H9 (cell line): Measurements from ENCODE around the gene ZIM2. TPM values are rescaled to one million over a fixed set of nuclear protein-coding genes. Genes with fewer than 3 reads are reported as not detected.

Experiments used
- DNase-seq: peaks from one replicate; pipeline ENCODE4 v3.0.0-alpha.2; 2017
- H2AFZ ChIP-seq: one replicate; pipeline ENCODE4 v1.6.1; 2013; ENCODE audit warnings: mild to moderate bottlenecking, low read length, control low read depth, moderate library complexity
- H2AK5ac ChIP-seq: 2 replicates; pipeline ENCODE4 v1.6.1; 2013; ENCODE audit warnings: low read length, control low read depth, mixed read lengths; ENCODE audit not compliant: insufficient read length
- H2BK120ac ChIP-seq: one replicate; pipeline ENCODE4 v1.6.1; 2013; ENCODE audit warnings: low read depth, mild to moderate bottlenecking, low read length, control low read depth, inconsistent platforms; ENCODE audit not compliant: poor library complexity, severe bottlenecking
- H2BK12ac ChIP-seq: 2 replicates; pipeline ENCODE4 v1.6.1; 2013; ENCODE audit warnings: low read length, control low read depth, mixed read lengths, low read depth; ENCODE audit not compliant: insufficient read length
- H2BK15ac ChIP-seq: 2 replicates; pipeline ENCODE4 v1.6.1; 2013; ENCODE audit warnings: low read depth, low read length, control low read depth
- H2BK20ac ChIP-seq: one replicate; pipeline ENCODE4 v1.6.1; 2013; ENCODE audit warnings: low read depth, mild to moderate bottlenecking, low read length, control low read depth, inconsistent platforms; ENCODE audit not compliant: poor library complexity, severe bottlenecking
- H2BK5ac ChIP-seq: 2 replicates; pipeline ENCODE4 v1.6.1; 2013; ENCODE audit warnings: low read length, control low read depth, mixed read lengths; ENCODE audit not compliant: insufficient read length
- H3K14ac ChIP-seq: 2 replicates; pipeline ENCODE4 v1.6.1; 2013; ENCODE audit warnings: low read length, control low read depth; ENCODE audit not compliant: insufficient read depth
- H3K18ac ChIP-seq: 2 replicates; pipeline ENCODE4 v1.6.1; 2013; ENCODE audit warnings: low read depth, mild to moderate bottlenecking, mixed read lengths, low read length, control low read depth; ENCODE audit not compliant: insufficient read length
- H3K23ac ChIP-seq: 2 replicates; pipeline ENCODE4 v1.6.1; 2013; ENCODE audit warnings: low read length, control low read depth, mixed read lengths, low read depth; ENCODE audit not compliant: insufficient read length
- H3K23me2 ChIP-seq: 2 replicates; pipeline ENCODE4 v1.6.1; 2013; ENCODE audit warnings: low read depth, mild to moderate bottlenecking, mixed read lengths, low read length, control low read depth; ENCODE audit not compliant: insufficient read length, poor library complexity, severe bottlenecking
- H3K27ac ChIP-seq: 2 replicates; pipeline ENCODE4 v1.5.1; 2013; ENCODE audit warnings: low read length, control low read depth, mixed read lengths, low read depth; ENCODE audit not compliant: insufficient read length
- H3K27me3 ChIP-seq: 2 replicates; pipeline ENCODE4 v1.6.1; 2013; ENCODE audit warnings: low read length, control low read depth, inconsistent platforms; ENCODE audit not compliant: insufficient read depth
- H3K4ac ChIP-seq: 2 replicates; pipeline ENCODE4 v1.6.1; 2013; ENCODE audit warnings: low read depth, mild to moderate bottlenecking, control low read depth, inconsistent platforms, low read length, moderate library complexity
- H3K4me1 ChIP-seq: 2 replicates; pipeline ENCODE4 v1.6.1; 2013; ENCODE audit warnings: low read length, control low read depth, inconsistent platforms; ENCODE audit not compliant: insufficient read depth
- H3K4me2 ChIP-seq: 2 replicates; pipeline ENCODE4 v1.6.1; 2013; ENCODE audit warnings: low read length, control low read depth, mixed read lengths; ENCODE audit not compliant: insufficient read length, insufficient read depth
- H3K56ac ChIP-seq: 2 replicates; pipeline ENCODE4 v1.6.1; 2013; ENCODE audit warnings: low read depth, mild to moderate bottlenecking, mixed read lengths, low read length, control low read depth; ENCODE audit not compliant: insufficient read length
- H3K79me1 ChIP-seq: 2 replicates; pipeline ENCODE4 v1.6.1; 2013; ENCODE audit warnings: low read depth, mild to moderate bottlenecking, moderate library complexity, low read length, control low read depth, inconsistent platforms; ENCODE audit not compliant: insufficient read depth, poor library complexity, severe bottlenecking
- H3K79me2 ChIP-seq: 2 replicates; pipeline ENCODE4 v1.6.1; 2013; ENCODE audit warnings: low read length, control low read depth, inconsistent platforms; ENCODE audit not compliant: insufficient read depth
- H3K9ac ChIP-seq: 2 replicates; pipeline ENCODE4 v1.6.1; 2013; ENCODE audit warnings: low read length, control low read depth, mixed read lengths; ENCODE audit not compliant: insufficient read length; ENCODE audit errors: extremely low read depth
- H3K9me3 ChIP-seq: one replicate; pipeline ENCODE4 v1.6.1; 2013; ENCODE audit warnings: low read depth, low read length, inconsistent platforms; ENCODE audit not compliant: control insufficient read depth
- H3T11ph ChIP-seq: one replicate; pipeline ENCODE4 v1.6.1; 2013; ENCODE audit warnings: mild to moderate bottlenecking, low read length, control low read depth, inconsistent platforms
- H4K20me1 ChIP-seq: one replicate; pipeline ENCODE4 v1.6.1; 2013; ENCODE audit not compliant: control insufficient read depth, insufficient read length, insufficient read depth
- H4K5ac ChIP-seq: 2 replicates; pipeline ENCODE4 v1.6.1; 2013; ENCODE audit warnings: low read depth, mild to moderate bottlenecking, mixed read lengths, low read length, control low read depth; ENCODE audit not compliant: insufficient read length
- H4K8ac ChIP-seq: replicated peaks from 2 replicates; pipeline ENCODE4 v1.6.1; 2013; ENCODE audit warnings: low read length, control low read depth, mixed read lengths, low read depth; ENCODE audit not compliant: insufficient read length
- H4K91ac ChIP-seq: 2 replicates; pipeline ENCODE4 v1.6.1; 2013; ENCODE audit warnings: low read depth, mild to moderate bottlenecking, moderate library complexity, mixed read lengths, low read length, control low read depth; ENCODE audit not compliant: insufficient read length
- H3K27ac Mint-ChIP-seq, 3 experiments: 2 replicates in 2 of 3; 3 replicates in 1 of 3; pipeline ENCODE4 v1.8.0; 2020 to 2021; ENCODE audit warnings: mixed read lengths in 3 of 3, mild to moderate bottlenecking in 1 of 3, moderate library complexity in 1 of 3
- H3K27me3 Mint-ChIP-seq: 2 replicates; pipeline ENCODE4 v1.8.0; 2021; ENCODE audit warnings: low read depth, mild to moderate bottlenecking, moderate library complexity, mixed read lengths
- H3K36me3 Mint-ChIP-seq, 3 experiments: 2 replicates in 2 of 3; 3 replicates in 1 of 3; pipeline ENCODE4 v1.8.0; 2020 to 2021; ENCODE audit warnings: low read depth in 3 of 3, mixed read lengths in 3 of 3; ENCODE audit not compliant: insufficient read depth in 1 of 3
- H3K4me1 Mint-ChIP-seq, 2 experiments: 2 replicates each; pipeline ENCODE4 v1.8.0; 2020; ENCODE audit warnings: mixed read lengths in 2 of 2
- H3K4me3 Mint-ChIP-seq, 2 experiments: 2 replicates in 1 of 2; 3 replicates in 1 of 2; pipeline ENCODE4 v1.8.0; 2020 to 2021; ENCODE audit warnings: mild to moderate bottlenecking in 2 of 2, mixed read lengths in 2 of 2, moderate library complexity in 1 of 2
- H3K9me3 Mint-ChIP-seq, 2 experiments: 2 replicates in 1 of 2; 3 replicates in 1 of 2; pipeline ENCODE4 v1.8.0; 2020; ENCODE audit warnings: mild to moderate bottlenecking in 2 of 2, mixed read lengths in 2 of 2, moderate library complexity in 1 of 2
- WGBS: extraction: QIAGEN DNeasy Blood & Tissue Kit; methylation state at CpG from one replicate; pipeline ENCODE4 v1.1.7; 2013; ENCODE audit warnings: missing lambda C conversion rate, low lambda C conversion rate, mixed read lengths; ENCODE audit not compliant: insufficient read length; ENCODE audit errors: extremely low coverage; 5-methylcytosine and 5-hydroxymethylcytosine counted together
- total RNA-seq: library from RNA; stranded (reverse); gene quantifications from 2 replicates; pipeline ENCODE4 v1.2.1, GENCODE V29; 2021
- TF ChIP-seq, protein P1 (sequence below): fragments of 200-600 bp; sonication (generic); conservative IDR thresholded peaks from 3 replicates; pipeline ENCODE4 v1.8.0; 2021; ENCODE audit warnings: antibody characterized with exemption, mild to moderate bottlenecking

The ZIM2 gene
- total RNA-seq, 1 experiment from 2014 or later = not detected

- no peak overlapping the region for H2AK5ac ChIP-seq
- no peak overlapping the region for H3K4ac ChIP-seq
- H3K4me1 ChIP-seq = no peaks in the 10 kb centered on the region
- H3K27ac Mint-ChIP-seq = no peak overlapping the region
- H3K23ac ChIP-seq = no peak overlapping the region
- WGBS = no CpG with 5 or more reads among the region's 4 CpGs
- no peak overlapping the region for H4K91ac ChIP-seq
- no peak overlapping the region for H3K56ac ChIP-seq
- peaks cover 95 to 98% of the 10 kb centered on the region in 2 experiments for H3K9me3 Mint-ChIP-seq
- peaks cover 78% of the 10 kb centered on the region for H3K9me3 ChIP-seq
- H2BK12ac ChIP-seq = no peak overlapping the region
- no peak overlapping the region for H3K27ac ChIP-seq
- no peaks in the 10 kb centered on the region for H3K79me1 ChIP-seq
- H4K20me1 ChIP-seq = no peaks in the 10 kb centered on the region
- no peak overlapping the region for H3K14ac ChIP-seq
- H3K36me3 Mint-ChIP-seq = peaks cover 0 to 39% (median 29%) of the 10 kb centered on the region in 3 experiments; a peak in 6 of 7 replicates
- H3K79me2 ChIP-seq = no peaks in the 10 kb centered on the region
- no peaks in the 10 kb centered on the region for H3K27me3 ChIP-seq
- H3K4me2 ChIP-seq = no peak overlapping the region
- no peaks in the 10 kb centered on the region for H3K23me2 ChIP-seq
- no peak overlapping the region for H2BK5ac ChIP-seq
- H2BK120ac ChIP-seq = no peak overlapping the region
- no peak overlapping the region for H3K4me3 Mint-ChIP-seq
- no peak for DNase-seq
- H3K18ac ChIP-seq = no peak overlapping the region
- TF ChIP-seq, protein P1, sequence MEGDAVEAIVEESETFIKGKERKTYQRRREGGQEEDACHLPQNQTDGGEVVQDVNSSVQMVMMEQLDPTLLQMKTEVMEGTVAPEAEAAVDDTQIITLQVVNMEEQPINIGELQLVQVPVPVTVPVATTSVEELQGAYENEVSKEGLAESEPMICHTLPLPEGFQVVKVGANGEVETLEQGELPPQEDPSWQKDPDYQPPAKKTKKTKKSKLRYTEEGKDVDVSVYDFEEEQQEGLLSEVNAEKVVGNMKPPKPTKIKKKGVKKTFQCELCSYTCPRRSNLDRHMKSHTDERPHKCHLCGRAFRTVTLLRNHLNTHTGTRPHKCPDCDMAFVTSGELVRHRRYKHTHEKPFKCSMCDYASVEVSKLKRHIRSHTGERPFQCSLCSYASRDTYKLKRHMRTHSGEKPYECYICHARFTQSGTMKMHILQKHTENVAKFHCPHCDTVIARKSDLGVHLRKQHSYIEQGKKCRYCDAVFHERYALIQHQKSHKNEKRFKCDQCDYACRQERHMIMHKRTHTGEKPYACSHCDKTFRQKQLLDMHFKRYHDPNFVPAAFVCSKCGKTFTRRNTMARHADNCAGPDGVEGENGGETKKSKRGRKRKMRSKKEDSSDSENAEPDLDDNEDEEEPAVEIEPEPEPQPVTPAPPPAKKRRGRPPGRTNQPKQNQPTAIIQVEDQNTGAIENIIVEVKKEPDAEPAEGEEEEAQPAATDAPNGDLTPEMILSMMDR = no peak
- no peak overlapping the region for H2AFZ ChIP-seq
- H3K27me3 Mint-ChIP-seq = peaks cover 2% of the 10 kb centered on the region; the same call in 1 of the 2 replicates
- H2BK15ac ChIP-seq = no peak overlapping the region
- H2BK20ac ChIP-seq = no peak overlapping the region
- H3K9ac ChIP-seq = no peak overlapping the region
- no peak overlapping the region for H4K8ac ChIP-seq
- no peak overlapping the region for H3T11ph ChIP-seq
- H3K4me1 Mint-ChIP-seq = no peaks in the 10 kb centered on the region
- no peak overlapping the region for H4K5ac ChIP-seq
Observed at GRCh38 chr19:56778351-56778750, 62.2 kb downstream of the ZIM2 start.
